Glomerular endothelial cell (primary cell): Measurements from ENCODE around the gene ARMC6. TPM values are rescaled to one million over a fixed set of nuclear protein-coding genes. Genes with fewer than 3 reads are reported as not detected.
"Not testable (repeated sequence)": the region's sequence is repeated elsewhere in the genome, so short reads cannot be mapped to it uniquely, and the experiment has no call there.

Experiments used
- DNase-seq: peaks from one replicate; pipeline ENCODE4 v3.0.0-alpha.2; 2011; ENCODE audit warnings: low read depth, low spot score; ENCODE audit errors: extremely low read depth
- total RNA-seq: library from RNA; depleted of rRNA; stranded (reverse); fragments of >200 nt; gene quantifications from 2 replicates; pipeline ENCODE4 v1.2.3, GENCODE V29; 2015

ARMC6 gene
- total RNA-seq, 1 donor from 2014 or later: 41.1 TPM

GRCh38 chr19:19068659-19069654, 35.6 kb downstream of the ARMC6 start:
- DNase-seq: no peak

GRCh38 chr19:19071897-19072296, 38.5 kb downstream of the ARMC6 start:
- DNase-seq: no peak

- DNase-seq: no peak
Measured at GRCh38 chr19:19074196-19074882, 40.9 kb downstream of the ARMC6 start.

GRCh38 chr19:19075126-19075525, 41.7 kb downstream of the ARMC6 start:
- DNase-seq: no peak

GRCh38 chr19:19076476-19076875, 43.1 kb downstream of the ARMC6 start:
- no peak for DNase-seq

DNA sequence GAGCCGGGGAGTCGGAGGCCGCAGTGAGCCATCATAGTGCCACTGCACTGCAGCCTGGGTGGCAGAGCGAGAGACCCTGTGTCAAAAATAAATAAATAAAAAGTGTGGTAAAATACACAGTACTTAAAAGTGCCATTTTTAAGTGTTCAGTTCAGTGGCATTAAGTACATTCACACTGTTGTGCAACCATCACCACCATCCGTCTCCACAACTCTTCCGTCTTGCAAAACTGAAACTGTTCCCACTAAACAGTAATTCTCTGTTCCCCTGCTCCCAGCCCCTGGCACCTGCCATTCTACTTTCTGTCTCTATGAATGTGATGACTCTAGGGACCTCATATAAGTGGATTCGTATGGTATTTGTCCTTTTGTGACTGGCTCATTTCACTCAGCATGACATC, 43.7 kb downstream of the ARMC6 start:
- no peak for DNase-seq

GRCh38 chr19:19078801-19079200, 45.4 kb downstream of the ARMC6 start:
- DNase-seq: no peak

- DNase-seq: no peak
Measured at GRCh38 chr19:19079571-19079970, 46.2 kb downstream of the ARMC6 start.

- DNase-seq: no peak
Measured at GRCh38 chr19:19081642-19082151, 48.3 kb downstream of the ARMC6 start.

- no peak for DNase-seq
Measured at GRCh38 chr19:19083413-19084178, 50.2 kb downstream of the ARMC6 start.

GRCh38 chr19:19087676-19088075, 54.3 kb downstream of the ARMC6 start:
- DNase-seq: no peak

- no peak for DNase-seq
Measured at GRCh38 chr19:19094513-19094912, 61.1 kb downstream of the ARMC6 start.

DNA sequence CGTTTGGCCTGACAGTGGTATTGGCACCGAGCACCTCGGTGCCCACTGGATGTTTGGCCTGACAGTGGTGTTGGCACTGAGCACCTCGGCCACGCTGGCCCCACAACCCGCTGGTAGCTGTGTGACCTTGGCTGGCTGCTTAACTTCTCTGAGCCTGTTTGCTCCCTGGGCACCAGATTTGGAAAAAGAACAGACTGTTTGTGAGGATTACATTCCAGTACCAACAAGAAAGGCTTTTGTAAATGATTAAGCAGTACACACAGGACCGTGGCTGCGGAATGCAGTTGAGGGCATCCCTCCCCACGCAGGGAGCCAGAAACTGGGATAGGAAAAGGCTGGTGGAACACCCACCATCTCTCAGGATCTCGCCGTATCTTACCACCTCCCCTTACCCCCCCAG, 62.3 kb downstream of the ARMC6 start:
- DNase-seq: no peak

GRCh38 chr19:19096641-19097627, 63.5 kb downstream of the ARMC6 start:
- DNase-seq: no peak

- no peak for DNase-seq
Measured at GRCh38 chr19:19098084-19098702, 64.8 kb downstream of the ARMC6 start.

DNA sequence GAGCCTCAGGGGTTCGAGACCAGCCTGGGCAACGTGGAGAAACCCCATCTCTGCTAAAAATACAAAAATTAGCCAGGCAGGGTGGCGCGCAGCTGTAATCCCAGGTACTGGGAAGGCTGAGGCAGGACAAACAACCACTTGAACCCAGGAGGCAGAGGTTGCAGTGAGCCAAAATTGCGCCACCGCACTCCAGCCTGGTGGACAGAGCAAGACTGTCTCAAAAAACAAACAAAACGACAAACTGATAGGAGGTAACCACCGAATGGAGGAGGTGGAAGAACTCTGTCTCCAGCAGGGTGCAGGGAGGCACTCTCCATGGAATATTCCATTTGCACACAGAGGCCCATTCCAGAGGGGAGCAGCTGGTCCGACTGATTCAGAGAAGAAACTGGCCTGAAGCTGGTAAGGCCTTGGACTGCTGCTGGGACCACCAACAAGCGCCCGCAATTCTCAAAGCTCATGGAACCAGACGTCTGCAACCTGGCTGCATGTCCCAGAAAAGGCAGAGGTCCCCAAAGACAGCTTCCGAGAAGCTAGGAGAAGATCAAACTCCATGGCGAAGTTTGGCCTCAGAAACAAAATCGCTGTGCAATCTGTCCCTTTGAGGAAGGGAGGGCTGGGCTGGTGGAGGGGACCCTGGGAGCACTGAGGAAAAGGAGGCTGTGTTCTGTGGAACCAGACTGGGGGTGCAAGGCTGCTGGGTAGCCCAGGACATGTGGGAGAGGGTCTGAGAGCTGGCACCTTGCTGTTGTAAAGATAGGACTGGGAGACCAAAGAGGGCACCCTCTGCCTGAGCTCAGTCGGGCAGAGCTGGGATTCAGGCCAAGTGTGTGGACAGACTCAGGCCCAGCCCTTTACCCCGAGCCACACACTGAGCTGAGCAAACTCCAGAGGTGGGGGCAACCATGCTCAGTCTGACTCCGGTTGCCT, 65.6 kb downstream of the ARMC6 start:
- no peak for DNase-seq

DNA sequence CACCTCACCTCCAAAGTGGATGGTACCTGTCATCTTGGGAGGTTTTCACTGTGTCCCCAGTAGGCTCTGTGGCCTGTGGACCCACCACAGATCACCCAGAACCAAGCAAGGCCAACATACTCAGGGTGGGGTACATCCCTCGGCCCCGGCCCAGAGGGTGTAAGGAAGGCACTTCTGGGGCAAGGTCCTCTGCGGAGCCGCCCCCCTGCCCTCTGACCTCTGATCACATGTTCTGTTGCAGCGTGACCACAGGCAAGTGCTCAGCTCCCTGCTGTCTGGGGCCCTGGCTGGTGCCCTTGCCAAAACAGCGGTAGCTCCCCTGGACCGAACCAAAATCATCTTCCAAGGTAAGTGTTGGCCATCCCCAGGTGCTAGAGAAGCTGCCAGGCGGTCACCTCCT, 68.1 kb downstream of the ARMC6 start:
- DNase-seq: no peak

GRCh38 chr19:19102566-19102965, 69.2 kb downstream of the ARMC6 start:
- not testable (repeated sequence) for DNase-seq
